Peyer's patch (tissue), 4 donors: Measurements from ENCODE around the gene TAS2R38. TPM values are rescaled to one million over a fixed set of nuclear protein-coding genes. Genes with fewer than 3 reads are reported as not detected.

Experiments
- DNase-seq, 3 donors: peaks; one replicate each; pipeline ENCODE4 v3.0.0-alpha.2; 2017 to 2019
- H3K27ac ChIP-seq, 4 donors: fragments of 200-600 bp; sonication (generic); one replicate each; pipeline ENCODE4 v1.5.1; 2016 to 2019
- H3K27me3 ChIP-seq, 2 donors: fragments of 200-600 bp; sonication (generic); one replicate each; pipeline ENCODE4 v1.5.1; 2019
- H3K36me3 ChIP-seq, 3 donors: fragments of 200-600 bp; sonication (generic); one replicate each; pipeline ENCODE4 v1.5.1; 2016 to 2019
- H3K4me1 ChIP-seq, 4 donors: fragments of 200-600 bp; sonication (generic); one replicate each; pipeline ENCODE4 v1.5.1; 2016 to 2019
- H3K4me3 ChIP-seq, 4 donors: fragments of 200-600 bp; sonication (generic); 1 replicate in 3 of 4; 2 replicates in 1 of 4; pipeline ENCODE4 v1.5.1; 2016 to 2019; ENCODE audit warnings: mild to moderate bottlenecking in 1 of 4
- H3K9me3 ChIP-seq, 4 donors: fragments of 200-600 bp; sonication (generic); one replicate each; pipeline ENCODE4 v1.5.1; 2016 to 2019; ENCODE audit warnings: mild to moderate bottlenecking in 1 of 4
- CTCF ChIP-seq, 6 experiments: fragments of 450-650 bp in 4 of 6; fragments of 200-600 bp in 2 of 6; sonication (generic) in 1 of 6; IDR thresholded peaks; one replicate each; pipeline ENCODE4 v1.5.1; 2017 to 2019; ENCODE audit warnings: antibody characterized with exemption in 6 of 6, mild to moderate bottlenecking in 3 of 6, moderate library complexity in 1 of 6
- POLR2A ChIP-seq, 2 donors: fragments of 450-650 bp; IDR thresholded peaks; one replicate each; pipeline ENCODE4 v1.5.1; 2017; ENCODE audit warnings: antibody characterized with exemption in 2 of 2, mild to moderate bottlenecking in 2 of 2, moderate library complexity in 2 of 2
- total RNA-seq, 4 donors: library from RNA; depleted of rRNA; stranded (reverse); fragments of >200 nt; gene quantifications; one replicate each; pipeline ENCODE4 v1.1.0, GENCODE V29; 2016

TAS2R38 gene
- total RNA-seq, 4 donors from 2014 or later, result 1.3 to 2.7 TPM; not detected in 2

GRCh38 chr7:142009187-142009586 lies 35.6 kb upstream of the TAS2R38 start:
- H3K36me3 ChIP-seq, result no peaks in the 10 kb centered on the region
- no peaks in the 10 kb centered on the region for H3K27me3 ChIP-seq
- no peak for DNase-seq
- H3K4me3 ChIP-seq, result no peak overlapping the region
- no peak for TF ChIP-seq POLR2A (IDR thresholded peaks at IDR 0.05)
- no peak for TF ChIP-seq CTCF (IDR thresholded peaks at IDR 0.05)
- peaks cover 0 to 12% (median 0%) of the 10 kb centered on the region in 4 donors for H3K4me1 ChIP-seq
- H3K9me3 ChIP-seq, result no peaks in the 10 kb centered on the region
- H3K27ac ChIP-seq, result peak overlapping the region in 2 of 4 donors; percentile 71 to 77

- Histone ChIP-seq H3K4me3 (no peak overlapping the region), H3K36me3 (no peaks in the 10 kb centered on the region), H3K27me3 (no peaks in the 10 kb centered on the region), H3K4me1 (peaks cover 0 to 6% (median 0%) of the 10 kb centered on the region in 4 donors), H3K27ac (no peak overlapping the region), H3K9me3 (no peaks in the 10 kb centered on the region)
- DNase-seq, result no peak
- TF ChIP-seq CTCF (IDR thresholded peaks at IDR 0.05) (no peak), POLR2A (IDR thresholded peaks at IDR 0.05) (no peak)
Observed at GRCh38 chr7:142006577-142006976, 33.0 kb upstream of the TAS2R38 start.

GRCh38 chr7:142002179-142002578 lies 28.6 kb upstream of the TAS2R38 start:
- Histone ChIP-seq H3K27ac (peak overlapping the region in 3 of 4 donors; percentile 20 to 88 (median 83)), H3K36me3 (no peaks in the 10 kb centered on the region)
- no peak for DNase-seq

GRCh38 chr7:142001163-142001874 lies 27.7 kb upstream of the TAS2R38 start:
- Histone ChIP-seq H3K9me3 (no peaks in the 10 kb centered on the region), H3K27me3 (no peaks in the 10 kb centered on the region), H3K36me3 (no peaks in the 10 kb centered on the region), H3K4me1 (no peaks in the 10 kb centered on the region), H3K27ac (peak overlapping the region in 3 of 4 donors; percentile 21 to 88 (median 83)), H3K4me3 (no peak overlapping the region)
- DNase-seq, result peak in 2 of 3 donors; percentile 66 to 88
- TF ChIP-seq POLR2A (IDR thresholded peaks at IDR 0.05) (peak in 1 of 2 donors; percentile 47), CTCF (IDR thresholded peaks at IDR 0.05) (no peak)

More at GRCh38 chr7:142002179-142002578, 28.6 kb upstream of the TAS2R38 start:
- Histone ChIP-seq H3K27me3 (no peaks in the 10 kb centered on the region), H3K4me1 (no peaks in the 10 kb centered on the region), H3K9me3 (no peaks in the 10 kb centered on the region), H3K4me3 (no peak overlapping the region)
- TF ChIP-seq POLR2A (IDR thresholded peaks at IDR 0.05), result no peak
- no peak for TF ChIP-seq CTCF (IDR thresholded peaks at IDR 0.05)

- Histone ChIP-seq H3K27ac (peak overlapping the region in 2 of 4 donors; percentile 83 to 88), H3K27me3 (no peaks in the 10 kb centered on the region), H3K9me3 (no peaks in the 10 kb centered on the region), H3K36me3 (no peaks in the 10 kb centered on the region), H3K4me3 (no peak overlapping the region), H3K4me1 (no peaks in the 10 kb centered on the region)
- no peak for TF ChIP-seq POLR2A (IDR thresholded peaks at IDR 0.05)
- no peak for TF ChIP-seq CTCF (IDR thresholded peaks at IDR 0.05)
- DNase-seq, result no peak
Observed at GRCh38 chr7:142000244-142000643, 26.7 kb upstream of the TAS2R38 start.
